ENCODE measurements around the gene CCDC179. TPM values are rescaled to one million over a fixed set of nuclear protein-coding genes. Genes with fewer than 3 reads are reported as not detected.

Gene CCDC179
- total RNA-seq, 1 experiment from 2014 or later: not detected

DNA sequence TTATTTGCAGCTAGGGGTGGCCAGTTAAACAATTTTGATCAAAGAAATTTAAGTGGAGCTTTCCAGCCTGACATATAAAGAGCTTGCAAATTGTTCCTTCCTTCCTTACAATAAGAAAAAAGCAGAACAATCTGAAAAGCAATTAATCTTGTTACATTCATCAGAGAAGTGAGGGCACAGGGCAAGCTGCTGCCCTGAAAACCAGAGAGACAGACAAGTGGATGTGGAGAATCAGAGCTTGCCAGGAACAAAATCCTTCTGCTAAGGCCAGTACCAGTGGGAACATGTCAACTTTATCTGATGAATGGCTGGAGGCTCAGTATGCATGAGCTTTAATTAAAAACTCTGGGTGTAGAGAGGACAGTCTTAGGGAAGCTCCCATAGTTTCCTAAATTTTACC lies 8.8 kb downstream of the CCDC179 start:
- ChIA-PET CTCF (no interaction called here), POLR2A (interaction anchor here (0.6 kb wide), 1 partner anchor 825 kb away, joined by 5 read pairs; no protein-coding TSS in a partner anchor)
- H3K36me3 ChIP-seq (ENCODE audit: control insufficient read depth, insufficient read depth, low read length): no peaks in the 10 kb centered on the region
- no peak for DNase-seq (ENCODE audit: low read depth, low spot score)
- no peak overlapping the region for H3K27ac ChIP-seq (ENCODE audit: low read length)
- no peak for ATAC-seq
- TF ChIP-seq, protein P1, sequence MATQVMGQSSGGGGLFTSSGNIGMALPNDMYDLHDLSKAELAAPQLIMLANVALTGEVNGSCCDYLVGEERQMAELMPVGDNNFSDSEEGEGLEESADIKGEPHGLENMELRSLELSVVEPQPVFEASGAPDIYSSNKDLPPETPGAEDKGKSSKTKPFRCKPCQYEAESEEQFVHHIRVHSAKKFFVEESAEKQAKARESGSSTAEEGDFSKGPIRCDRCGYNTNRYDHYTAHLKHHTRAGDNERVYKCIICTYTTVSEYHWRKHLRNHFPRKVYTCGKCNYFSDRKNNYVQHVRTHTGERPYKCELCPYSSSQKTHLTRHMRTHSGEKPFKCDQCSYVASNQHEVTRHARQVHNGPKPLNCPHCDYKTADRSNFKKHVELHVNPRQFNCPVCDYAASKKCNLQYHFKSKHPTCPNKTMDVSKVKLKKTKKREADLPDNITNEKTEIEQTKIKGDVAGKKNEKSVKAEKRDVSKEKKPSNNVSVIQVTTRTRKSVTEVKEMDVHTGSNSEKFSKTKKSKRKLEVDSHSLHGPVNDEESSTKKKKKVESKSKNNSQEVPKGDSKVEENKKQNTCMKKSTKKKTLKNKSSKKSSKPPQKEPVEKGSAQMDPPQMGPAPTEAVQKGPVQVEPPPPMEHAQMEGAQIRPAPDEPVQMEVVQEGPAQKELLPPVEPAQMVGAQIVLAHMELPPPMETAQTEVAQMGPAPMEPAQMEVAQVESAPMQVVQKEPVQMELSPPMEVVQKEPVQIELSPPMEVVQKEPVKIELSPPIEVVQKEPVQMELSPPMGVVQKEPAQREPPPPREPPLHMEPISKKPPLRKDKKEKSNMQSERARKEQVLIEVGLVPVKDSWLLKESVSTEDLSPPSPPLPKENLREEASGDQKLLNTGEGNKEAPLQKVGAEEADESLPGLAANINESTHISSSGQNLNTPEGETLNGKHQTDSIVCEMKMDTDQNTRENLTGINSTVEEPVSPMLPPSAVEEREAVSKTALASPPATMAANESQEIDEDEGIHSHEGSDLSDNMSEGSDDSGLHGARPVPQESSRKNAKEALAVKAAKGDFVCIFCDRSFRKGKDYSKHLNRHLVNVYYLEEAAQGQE (IDR thresholded peaks at IDR 0.05; ENCODE audit: insufficient read depth in 1 of 2, low read depth in 2 of 2, low read length in 1 of 2): no peak
- TF ChIP-seq TCF7L2 (IDR thresholded peaks at IDR 0.05; ENCODE audit: low read depth, low read length) (no peak), SIN3A (IDR thresholded peaks at IDR 0.05; ENCODE audit: borderline replicate concordance, insufficient read depth, low read depth, low read length) (no peak), POLR2AphosphoS5 (IDR thresholded peaks at IDR 0.05; ENCODE audit: low read depth, low read length) (no peak)
- TF ChIP-seq, protein P2, sequence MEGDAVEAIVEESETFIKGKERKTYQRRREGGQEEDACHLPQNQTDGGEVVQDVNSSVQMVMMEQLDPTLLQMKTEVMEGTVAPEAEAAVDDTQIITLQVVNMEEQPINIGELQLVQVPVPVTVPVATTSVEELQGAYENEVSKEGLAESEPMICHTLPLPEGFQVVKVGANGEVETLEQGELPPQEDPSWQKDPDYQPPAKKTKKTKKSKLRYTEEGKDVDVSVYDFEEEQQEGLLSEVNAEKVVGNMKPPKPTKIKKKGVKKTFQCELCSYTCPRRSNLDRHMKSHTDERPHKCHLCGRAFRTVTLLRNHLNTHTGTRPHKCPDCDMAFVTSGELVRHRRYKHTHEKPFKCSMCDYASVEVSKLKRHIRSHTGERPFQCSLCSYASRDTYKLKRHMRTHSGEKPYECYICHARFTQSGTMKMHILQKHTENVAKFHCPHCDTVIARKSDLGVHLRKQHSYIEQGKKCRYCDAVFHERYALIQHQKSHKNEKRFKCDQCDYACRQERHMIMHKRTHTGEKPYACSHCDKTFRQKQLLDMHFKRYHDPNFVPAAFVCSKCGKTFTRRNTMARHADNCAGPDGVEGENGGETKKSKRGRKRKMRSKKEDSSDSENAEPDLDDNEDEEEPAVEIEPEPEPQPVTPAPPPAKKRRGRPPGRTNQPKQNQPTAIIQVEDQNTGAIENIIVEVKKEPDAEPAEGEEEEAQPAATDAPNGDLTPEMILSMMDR (IDR thresholded peaks at IDR 0.05): no peak
- H3K4me1 ChIP-seq (ENCODE audit: control insufficient read depth, insufficient read depth, low read length): no peaks in the 10 kb centered on the region
- no peak overlapping the region for H3K4me3 ChIP-seq (ENCODE audit: low read depth in 2 of 2, low read length in 2 of 2)
- in situ Hi-C loops (cut with HindIII; ENCODE audit: low pct_unique_long_range_greater_than_20kb, low sequenced_read_pairs): no loop called here
- intact Hi-C loops (cut with micrococcal nuclease; ENCODE audit: unreplicated experiment): no loop called here
- H3K9me3 ChIP-seq (ENCODE audit: control insufficient read depth, insufficient read depth, low read depth, low read length): no peaks in the 10 kb centered on the region
- no TSS peak for BruUV-seq (replicated peaks)
- no peaks in the 10 kb centered on the region for H3K27me3 ChIP-seq (ENCODE audit: control insufficient read depth, insufficient read depth, low read length)

DNA sequence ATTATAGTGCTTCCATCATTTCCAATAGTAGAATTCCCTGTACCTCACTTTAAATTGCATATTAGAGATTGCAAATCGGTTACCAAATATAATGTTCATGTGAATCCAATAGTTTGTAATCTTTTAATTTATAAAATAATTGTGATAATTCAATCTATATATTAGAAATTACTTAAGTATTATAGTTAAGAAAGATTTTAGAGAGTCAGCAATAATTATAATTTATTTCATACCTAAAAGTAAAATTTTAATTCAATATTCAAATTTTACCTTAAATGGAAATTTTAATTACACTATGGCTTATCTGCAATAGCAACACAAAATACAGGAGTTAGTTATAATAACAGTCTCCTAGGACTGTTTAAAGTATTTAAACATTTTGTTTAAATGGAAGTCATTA lies 13.5 kb downstream of the CCDC179 start:
- CTCF ChIA-PET: no interaction called here
- Histone ChIP-seq H3K36me3 (ENCODE audit: control insufficient read depth, insufficient read depth, low read length) (no peaks in the 10 kb centered on the region), H3K27ac (ENCODE audit: low read length) (no peak overlapping the region), H3K27me3 (ENCODE audit: control insufficient read depth, insufficient read depth, low read length) (no peaks in the 10 kb centered on the region), H3K4me1 (ENCODE audit: control insufficient read depth, insufficient read depth, low read length) (no peaks in the 10 kb centered on the region), H3K4me3 (ENCODE audit: low read depth in 2 of 2, low read length in 2 of 2) (no peak overlapping the region), H3K9me3 (ENCODE audit: control insufficient read depth, insufficient read depth, low read depth, low read length) (no peaks in the 10 kb centered on the region)
- POLR2A ChIA-PET: no interaction called here
- intact Hi-C loops (cut with micrococcal nuclease; ENCODE audit: unreplicated experiment): no loop called here
- DNase-seq (ENCODE audit: low read depth, low spot score) (no peak), ATAC-seq (no peak)
- TF ChIP-seq, protein P1 (IDR thresholded peaks at IDR 0.05; ENCODE audit: insufficient read depth in 1 of 2, low read depth in 2 of 2, low read length in 1 of 2): no peak
- no peak for TF ChIP-seq TCF7L2 (IDR thresholded peaks at IDR 0.05; ENCODE audit: low read depth, low read length)
- TF ChIP-seq, protein P2 (IDR thresholded peaks at IDR 0.05): no peak
- no peak for TF ChIP-seq POLR2AphosphoS5 (IDR thresholded peaks at IDR 0.05; ENCODE audit: low read depth, low read length)
- TF ChIP-seq SIN3A (IDR thresholded peaks at IDR 0.05; ENCODE audit: borderline replicate concordance, insufficient read depth, low read depth, low read length): no peak
- BruUV-seq (replicated peaks): no TSS peak
- in situ Hi-C loops (cut with HindIII; ENCODE audit: low pct_unique_long_range_greater_than_20kb, low sequenced_read_pairs): no loop called here
